ENCODE data around the gene MCL1.
A peak's percentile ranks its signal among the peaks of the same experiment; 100 is the strongest.
"Not testable (repeated sequence)": the region's sequence is repeated elsewhere in the genome, so short reads cannot be mapped to it uniquely, and the experiment has no call there.

The MCL1 gene

GRCh38 chr1:150602372-150602771, 23.0 kb upstream of the MCL1 start:
- not testable (repeated sequence) for DNase-seq (ENCODE audit: low spot score)

- DNase-seq (ENCODE audit: low spot score) = no peak
These were observed 22.1 kb upstream of the MCL1 start for GRCh38 chr1:150601540-150601939.

DNA sequence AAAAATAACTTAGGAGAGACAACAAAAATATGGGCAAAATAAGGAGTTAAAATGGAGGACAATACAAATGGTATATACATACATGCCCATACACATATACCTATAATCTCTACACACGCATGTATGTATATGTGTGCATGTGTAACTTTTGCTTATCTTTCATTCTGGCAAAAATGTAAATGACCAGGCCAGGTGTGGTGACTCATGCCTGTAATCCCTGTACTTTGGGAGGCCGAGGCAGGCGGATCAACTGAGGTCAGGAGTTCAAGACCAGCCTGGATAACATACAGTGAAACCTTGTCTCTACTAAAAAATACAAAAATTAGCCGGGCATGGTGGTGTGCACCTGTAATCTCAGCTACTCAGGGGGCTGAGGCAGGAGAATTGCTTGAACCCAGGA, 18.9 kb upstream of the MCL1 start:
- not testable (repeated sequence) for DNase-seq (ENCODE audit: low spot score)

DNA sequence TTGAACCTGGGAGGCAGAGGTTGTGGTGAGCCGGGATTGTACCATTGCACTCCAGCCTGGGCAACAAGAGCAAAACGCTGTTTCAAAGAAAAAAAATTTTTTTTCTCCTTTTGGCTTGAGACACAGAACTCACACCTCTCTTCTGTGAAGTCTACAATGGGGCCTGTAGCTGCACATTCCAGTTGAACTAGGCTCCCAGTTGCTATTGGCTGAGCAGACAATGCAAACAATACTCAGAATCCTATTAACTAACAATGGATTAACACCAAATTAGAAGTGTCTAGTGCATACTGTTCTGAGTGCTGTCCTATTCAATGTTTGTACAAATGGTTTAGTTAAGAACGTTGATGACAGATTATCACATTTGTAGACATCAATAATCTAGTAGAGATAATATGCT, 17.6 kb upstream of the MCL1 start:
- no peak for DNase-seq (ENCODE audit: low spot score)

GRCh38 chr1:150596095-150596892, 16.9 kb upstream of the MCL1 start:
- DNase-seq (ENCODE audit: low spot score) = no peak

DNA sequence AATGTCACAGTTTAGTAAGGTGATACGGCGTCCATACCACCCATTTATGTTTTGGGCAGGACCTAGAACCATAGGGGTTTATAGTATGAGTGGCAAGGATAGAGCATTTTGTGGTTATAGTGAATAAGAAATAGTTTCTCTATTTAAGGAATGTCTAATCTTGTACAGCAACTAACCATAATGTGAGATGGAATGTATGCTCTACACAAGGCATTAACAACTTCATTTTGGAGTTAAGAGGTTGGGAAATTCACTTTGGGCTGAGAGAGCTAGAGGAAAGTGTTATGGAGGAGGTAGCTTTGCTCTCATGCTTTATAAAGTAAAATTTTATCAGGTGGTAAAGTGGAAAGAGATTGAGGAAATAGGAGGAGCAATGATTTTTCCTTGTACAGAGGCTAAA, 3.0 kb upstream of the MCL1 start:
- DNase-seq (ENCODE audit: low spot score) = no peak

DNA sequence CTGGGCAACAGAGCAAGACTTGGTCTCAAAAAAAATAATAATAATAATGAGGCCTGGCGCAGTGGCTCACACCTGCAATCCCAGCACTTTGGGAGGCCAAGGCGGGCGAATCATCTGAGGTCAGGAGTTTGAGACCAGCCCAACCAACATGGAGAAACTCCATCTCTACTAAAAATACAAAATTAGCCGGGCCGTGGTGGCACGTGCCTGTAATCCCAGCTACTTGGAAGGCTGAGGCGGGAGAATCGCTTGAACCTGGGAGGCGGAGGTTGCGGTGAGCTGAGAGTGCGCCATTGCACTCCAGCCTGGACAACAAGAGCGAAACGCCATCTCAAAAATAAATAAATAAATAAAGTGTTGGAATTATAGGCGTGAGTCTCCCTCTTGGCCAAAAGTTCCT, 2.6 kb upstream of the MCL1 start:
- not testable (repeated sequence) for DNase-seq (ENCODE audit: low spot score)

DNA sequence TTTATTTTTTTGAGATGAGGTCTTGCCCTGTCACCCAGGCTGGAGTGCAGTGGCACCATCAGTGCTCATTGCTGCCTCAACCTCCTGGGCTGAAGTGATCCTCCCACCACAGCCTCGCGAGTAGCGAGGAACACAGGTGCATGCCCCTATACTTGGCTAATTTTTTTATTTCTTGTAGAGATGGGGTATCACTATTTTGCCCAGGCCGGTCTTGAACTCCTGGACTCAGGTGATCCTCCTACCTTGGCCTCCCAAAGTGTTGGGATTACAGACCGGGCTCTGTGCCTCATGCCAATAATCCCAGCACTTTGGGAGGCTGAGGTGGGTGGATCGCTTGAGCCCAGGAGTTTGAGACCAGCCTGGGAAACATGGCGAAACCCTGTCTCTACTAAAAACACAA, 2.0 kb upstream of the MCL1 start:
- DNase-seq (ENCODE audit: low spot score) = not testable (repeated sequence)

GRCh38 chr1:150580966-150581365, 1.6 kb upstream of the MCL1 start:
- DNase-seq (ENCODE audit: low spot score) = not testable (repeated sequence)

DNA sequence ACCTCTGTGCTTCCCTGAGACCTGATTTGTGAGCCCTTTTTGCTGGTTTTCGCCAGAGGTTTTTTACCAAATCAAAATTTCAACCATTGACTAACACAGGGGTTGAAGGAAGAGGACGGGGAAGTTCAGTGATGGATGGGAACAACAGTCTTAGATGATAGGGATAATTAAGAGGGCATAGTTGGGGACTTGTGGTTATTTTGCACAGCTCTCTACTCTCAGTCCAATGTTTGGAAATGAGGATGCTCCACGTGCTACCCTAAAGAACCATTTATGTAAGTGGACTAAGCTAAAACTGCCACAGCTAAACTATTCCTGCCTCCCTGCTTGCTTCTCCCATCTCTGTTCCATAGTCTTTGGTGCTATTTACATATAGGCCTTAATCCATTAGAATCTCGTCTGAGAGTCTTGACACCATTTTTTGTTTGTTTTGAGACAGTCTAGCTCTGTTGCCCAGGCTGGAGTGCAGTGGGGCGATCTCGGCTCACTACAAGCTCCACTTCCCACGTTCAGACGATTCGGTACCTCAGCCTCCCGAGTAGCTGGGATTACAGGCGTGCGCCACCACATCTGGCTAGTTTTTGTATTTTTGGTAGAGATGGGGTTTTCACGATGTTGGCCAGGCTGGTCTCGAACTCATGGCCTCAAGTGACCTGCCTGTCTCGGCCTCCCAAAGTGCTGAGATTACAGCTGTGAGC, 684 bp upstream of the MCL1 start:
- DNase-seq (ENCODE audit: low spot score) = no peak

DNA sequence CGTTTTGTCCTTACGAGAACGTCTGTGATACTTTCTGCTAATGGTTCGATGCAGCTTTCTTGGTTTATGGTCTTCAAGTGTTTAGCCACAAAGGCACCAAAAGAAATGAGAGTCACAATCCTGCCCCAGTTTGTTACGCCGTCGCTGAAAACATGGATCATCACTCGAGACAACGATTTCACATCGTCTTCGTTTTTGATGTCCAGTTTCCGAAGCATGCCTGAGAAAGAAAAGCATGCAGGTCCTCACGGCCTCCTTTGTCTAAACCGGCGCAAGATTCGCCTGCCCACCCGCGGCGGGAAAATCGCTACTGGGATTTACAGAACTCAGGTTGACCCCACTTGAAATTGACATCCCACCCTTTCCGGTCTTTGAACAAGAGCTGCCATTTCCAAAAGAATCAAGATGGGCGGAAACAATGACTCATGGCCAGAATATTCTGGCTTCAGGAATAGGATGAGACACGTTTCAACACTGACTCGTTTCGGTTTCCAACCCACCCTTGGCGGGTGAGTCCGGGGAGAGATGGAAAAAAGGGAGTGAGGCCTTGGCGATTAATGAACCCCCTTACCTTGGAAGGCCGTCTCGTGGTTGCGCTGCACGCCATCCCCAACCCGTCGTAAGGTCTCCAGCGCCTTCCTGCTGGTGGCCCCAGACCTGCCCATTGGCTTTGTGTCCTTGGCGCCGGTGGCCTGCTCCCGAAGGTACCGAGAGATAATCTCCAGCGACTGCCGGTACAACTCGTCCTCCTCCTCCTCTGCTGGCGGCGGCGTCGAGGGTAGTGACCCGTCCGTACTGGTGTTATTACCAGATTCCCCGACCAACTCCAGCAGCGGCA, 919 bp downstream of the MCL1 start:
- DNase-seq (ENCODE audit: low spot score) = peak; percentile 87

DNA sequence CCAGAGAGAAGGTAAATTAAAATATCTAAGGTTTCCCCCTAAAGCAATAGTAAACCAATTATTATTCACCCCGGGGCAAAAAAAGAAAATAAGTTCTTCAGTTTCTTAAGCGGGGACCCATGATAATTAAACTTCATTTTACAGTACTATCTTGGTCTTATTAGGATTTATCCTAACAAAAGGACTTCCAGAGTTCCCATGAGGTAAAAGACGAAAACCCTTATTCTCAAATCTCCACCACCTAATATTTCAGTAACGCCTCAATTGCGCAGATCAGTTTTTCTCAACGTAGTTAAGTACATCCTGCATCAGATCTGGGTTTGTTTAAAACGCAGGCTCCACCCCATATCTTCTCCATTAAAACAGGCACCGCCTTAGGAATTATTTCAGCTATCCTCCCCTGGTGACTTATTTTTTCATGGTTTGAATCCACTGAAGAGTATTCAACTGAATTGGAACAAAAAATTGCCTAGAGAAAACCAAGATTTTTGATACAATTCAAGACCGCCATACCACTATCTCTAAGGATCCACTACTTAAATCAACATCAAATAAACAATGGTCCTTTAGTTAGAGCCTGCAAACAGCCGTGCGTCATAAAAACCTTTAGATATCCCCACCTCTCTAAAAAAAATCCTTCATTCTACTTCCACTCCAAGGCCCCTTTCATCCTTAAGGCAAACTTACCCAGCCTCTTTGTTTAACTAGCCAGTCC, 1.7 kb downstream of the MCL1 start:
- peak; percentile 50 for DNase-seq (ENCODE audit: low spot score)

GRCh38 chr1:150576794-150577556, 2.4 kb downstream of the MCL1 start:
- DNase-seq (ENCODE audit: low spot score) = no peak

GRCh38 chr1:150576367-150576711, 3.1 kb downstream of the MCL1 start:
- no peak for DNase-seq (ENCODE audit: low spot score)

GRCh38 chr1:150575518-150576366, 3.7 kb downstream of the MCL1 start:
- no peak for DNase-seq (ENCODE audit: low spot score)

GRCh38 chr1:150575072-150575489, 4.3 kb downstream of the MCL1 start:
- DNase-seq (ENCODE audit: low spot score) = no peak

- no peak for DNase-seq (ENCODE audit: low spot score)
These were observed 4.9 kb downstream of the MCL1 start for GRCh38 chr1:150574260-150575071.

DNA sequence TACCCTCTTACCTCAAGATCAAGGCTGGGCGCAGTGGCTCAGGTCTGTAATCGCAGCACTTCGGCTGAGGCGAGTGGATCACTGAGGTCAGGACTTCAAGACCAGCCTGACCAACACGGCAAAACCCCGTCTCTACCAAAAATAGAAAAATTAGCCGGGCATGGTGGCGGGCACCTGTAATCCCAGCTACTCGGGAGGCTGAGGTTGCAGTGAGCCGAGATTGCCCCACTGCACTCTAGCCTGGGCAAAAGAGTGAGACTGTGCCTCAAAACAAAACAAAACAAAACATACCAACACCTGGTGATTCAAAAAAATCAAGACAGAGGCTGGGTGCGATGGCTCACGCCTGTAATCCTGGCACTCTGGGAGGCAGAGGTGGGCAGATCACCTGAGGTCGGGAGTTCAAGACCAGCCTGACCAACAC, 5.8 kb downstream of the MCL1 start:
- DNase-seq (ENCODE audit: low spot score) = not testable (repeated sequence)

DNA sequence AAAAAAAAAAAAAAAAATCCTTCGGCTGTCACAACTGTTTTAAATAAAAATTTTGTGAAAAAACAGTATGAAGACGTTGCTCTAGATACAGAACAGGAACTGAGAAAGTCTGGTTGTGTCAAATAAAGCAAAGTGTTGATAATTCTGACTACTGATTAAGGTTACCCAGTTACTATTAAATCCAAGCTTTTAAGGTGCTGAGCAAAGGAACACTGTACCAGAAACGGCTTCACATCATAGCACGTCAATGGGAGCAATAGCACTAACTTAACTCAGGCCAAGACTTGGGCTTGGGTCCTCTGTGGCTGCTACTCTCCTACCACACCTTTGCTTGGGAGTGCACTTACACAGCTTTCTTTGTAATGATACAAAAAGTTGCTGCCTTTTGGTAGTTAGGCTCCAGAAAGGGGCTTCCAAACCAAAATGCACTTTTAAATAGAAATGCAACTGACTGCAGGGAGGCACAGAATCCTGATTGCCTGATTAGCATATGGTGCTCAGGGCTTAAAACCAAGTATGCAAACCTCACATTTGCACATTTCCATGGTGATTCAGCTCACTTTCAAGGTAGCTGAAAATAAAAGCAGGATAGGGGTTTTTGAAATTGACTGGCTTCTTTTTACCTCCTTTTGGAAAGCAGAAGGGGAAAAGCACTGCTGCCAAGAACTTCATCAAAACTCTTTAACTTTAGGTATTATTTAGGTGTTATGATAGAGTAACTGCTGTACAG, 6.3 kb downstream of the MCL1 start:
- DNase-seq (ENCODE audit: low spot score) = no peak

Measured in COLO829 (cell line).